Measurements from ENCODE around the gene REM2. TPM values are rescaled to one million over a fixed set of nuclear protein-coding genes. Genes with fewer than 3 reads are reported as not detected.

Gene REM2
- total and polyA plus RNA-seq, 4 donors = 0.08 to 0.14 (median 0.11) TPM; not detected in 1

DNA sequence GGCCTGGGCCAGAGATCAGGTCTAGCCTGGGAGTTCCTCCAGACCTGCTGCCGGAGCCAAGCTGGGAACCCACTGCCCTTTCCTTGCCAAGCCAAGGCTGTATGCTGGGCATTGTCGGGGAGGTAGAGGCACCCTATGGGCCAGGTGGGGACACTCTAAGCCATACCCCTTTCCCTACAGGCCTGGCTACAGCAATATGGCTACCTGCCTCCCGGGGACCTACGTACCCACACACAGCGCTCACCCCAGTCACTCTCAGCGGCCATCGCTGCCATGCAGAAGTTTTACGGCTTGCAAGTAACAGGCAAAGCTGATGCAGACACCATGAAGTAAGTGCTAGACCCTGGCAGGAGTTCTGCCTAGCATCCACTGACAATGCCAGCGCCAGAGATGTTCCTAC, 41.7 kb upstream of the REM2 start (continued):
- no peak for TF ChIP-seq YY1 (IDR thresholded peaks at IDR 0.05)

DNA sequence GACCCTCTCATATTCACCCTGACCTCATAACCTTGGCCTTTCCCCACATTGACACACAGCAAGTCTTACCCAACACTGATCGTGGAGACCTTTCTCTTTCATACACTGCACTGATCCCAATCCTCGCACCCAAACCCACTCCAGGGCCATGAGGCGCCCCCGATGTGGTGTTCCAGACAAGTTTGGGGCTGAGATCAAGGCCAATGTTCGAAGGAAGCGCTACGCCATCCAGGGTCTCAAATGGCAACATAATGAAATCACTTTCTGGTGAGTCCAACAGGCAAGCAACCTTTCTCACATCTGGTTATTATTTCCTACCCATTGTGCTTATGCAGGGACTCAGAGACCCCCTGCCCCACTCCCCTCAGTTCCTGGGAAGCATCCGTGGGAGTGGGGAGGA, 41.3 kb upstream of the REM2 start:
- TF ChIP-seq EGR1 (IDR thresholded peaks at IDR 0.05; ENCODE audit: low read depth in 2 of 2) = no peak
- TF ChIP-seq, protein P1, sequence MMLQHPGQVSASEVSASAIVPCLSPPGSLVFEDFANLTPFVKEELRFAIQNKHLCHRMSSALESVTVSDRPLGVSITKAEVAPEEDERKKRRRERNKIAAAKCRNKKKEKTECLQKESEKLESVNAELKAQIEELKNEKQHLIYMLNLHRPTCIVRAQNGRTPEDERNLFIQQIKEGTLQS (IDR thresholded peaks at IDR 0.05) = no peak
- no peak for TF ChIP-seq NR2F2 (IDR thresholded peaks at IDR 0.05)
- TF ChIP-seq, protein P2, sequence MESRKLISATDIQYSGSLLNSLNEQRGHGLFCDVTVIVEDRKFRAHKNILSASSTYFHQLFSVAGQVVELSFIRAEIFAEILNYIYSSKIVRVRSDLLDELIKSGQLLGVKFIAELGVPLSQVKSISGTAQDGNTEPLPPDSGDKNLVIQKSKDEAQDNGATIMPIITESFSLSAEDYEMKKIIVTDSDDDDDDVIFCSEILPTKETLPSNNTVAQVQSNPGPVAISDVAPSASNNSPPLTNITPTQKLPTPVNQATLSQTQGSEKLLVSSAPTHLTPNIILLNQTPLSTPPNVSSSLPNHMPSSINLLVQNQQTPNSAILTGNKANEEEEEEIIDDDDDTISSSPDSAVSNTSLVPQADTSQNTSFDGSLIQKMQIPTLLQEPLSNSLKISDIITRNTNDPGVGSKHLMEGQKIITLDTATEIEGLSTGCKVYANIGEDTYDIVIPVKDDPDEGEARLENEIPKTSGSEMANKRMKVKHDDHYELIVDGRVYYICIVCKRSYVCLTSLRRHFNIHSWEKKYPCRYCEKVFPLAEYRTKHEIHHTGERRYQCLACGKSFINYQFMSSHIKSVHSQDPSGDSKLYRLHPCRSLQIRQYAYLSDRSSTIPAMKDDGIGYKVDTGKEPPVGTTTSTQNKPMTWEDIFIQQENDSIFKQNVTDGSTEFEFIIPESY (IDR thresholded peaks at IDR 0.05) = no peak
- TF ChIP-seq, protein P3, sequence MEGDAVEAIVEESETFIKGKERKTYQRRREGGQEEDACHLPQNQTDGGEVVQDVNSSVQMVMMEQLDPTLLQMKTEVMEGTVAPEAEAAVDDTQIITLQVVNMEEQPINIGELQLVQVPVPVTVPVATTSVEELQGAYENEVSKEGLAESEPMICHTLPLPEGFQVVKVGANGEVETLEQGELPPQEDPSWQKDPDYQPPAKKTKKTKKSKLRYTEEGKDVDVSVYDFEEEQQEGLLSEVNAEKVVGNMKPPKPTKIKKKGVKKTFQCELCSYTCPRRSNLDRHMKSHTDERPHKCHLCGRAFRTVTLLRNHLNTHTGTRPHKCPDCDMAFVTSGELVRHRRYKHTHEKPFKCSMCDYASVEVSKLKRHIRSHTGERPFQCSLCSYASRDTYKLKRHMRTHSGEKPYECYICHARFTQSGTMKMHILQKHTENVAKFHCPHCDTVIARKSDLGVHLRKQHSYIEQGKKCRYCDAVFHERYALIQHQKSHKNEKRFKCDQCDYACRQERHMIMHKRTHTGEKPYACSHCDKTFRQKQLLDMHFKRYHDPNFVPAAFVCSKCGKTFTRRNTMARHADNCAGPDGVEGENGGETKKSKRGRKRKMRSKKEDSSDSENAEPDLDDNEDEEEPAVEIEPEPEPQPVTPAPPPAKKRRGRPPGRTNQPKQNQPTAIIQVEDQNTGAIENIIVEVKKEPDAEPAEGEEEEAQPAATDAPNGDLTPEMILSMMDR (IDR thresholded peaks at IDR 0.05; ENCODE audit: low read depth, low read length, missing input control) = no peak
- TF ChIP-seq HNF4G (IDR thresholded peaks at IDR 0.05) = no peak
- no peak overlapping the region for H3K4me3 ChIP-seq (ENCODE audit: low read depth in 1 of 3, low read length in 3 of 3)
- no peak overlapping the region for H3K27ac ChIP-seq (ENCODE audit: low read depth in 1 of 2, low read length in 2 of 2)
- H3K9ac ChIP-seq (ENCODE audit: low read depth in 1 of 2, low read length in 2 of 2) = no peak overlapping the region
- no peak for DNase-seq (ENCODE audit: low spot score)
- no peaks in the 10 kb centered on the region for H3K9me3 ChIP-seq (ENCODE audit: control insufficient read depth in 4 of 4, low read length in 3 of 4)
- peaks cover 0 to 9% (median 1%) of the 10 kb centered on the region in 4 donors for H3K4me1 ChIP-seq (ENCODE audit: control insufficient read depth in 4 of 4, insufficient read depth in 4 of 4, low read length in 3 of 4)
- peaks cover 2 to 12% (median 4%) of the 10 kb centered on the region in 4 donors for H3K36me3 ChIP-seq (ENCODE audit: control insufficient read depth in 4 of 4, insufficient read depth in 3 of 4, low read depth in 1 of 4, low read length in 3 of 4)
- no peaks in the 10 kb centered on the region for H3K27me3 ChIP-seq (ENCODE audit: control insufficient read depth in 4 of 4, insufficient read depth in 4 of 4, low read length in 3 of 4)
- WGBS = 96% methylated on average over 8 of the region's 8 CpGs

DNA sequence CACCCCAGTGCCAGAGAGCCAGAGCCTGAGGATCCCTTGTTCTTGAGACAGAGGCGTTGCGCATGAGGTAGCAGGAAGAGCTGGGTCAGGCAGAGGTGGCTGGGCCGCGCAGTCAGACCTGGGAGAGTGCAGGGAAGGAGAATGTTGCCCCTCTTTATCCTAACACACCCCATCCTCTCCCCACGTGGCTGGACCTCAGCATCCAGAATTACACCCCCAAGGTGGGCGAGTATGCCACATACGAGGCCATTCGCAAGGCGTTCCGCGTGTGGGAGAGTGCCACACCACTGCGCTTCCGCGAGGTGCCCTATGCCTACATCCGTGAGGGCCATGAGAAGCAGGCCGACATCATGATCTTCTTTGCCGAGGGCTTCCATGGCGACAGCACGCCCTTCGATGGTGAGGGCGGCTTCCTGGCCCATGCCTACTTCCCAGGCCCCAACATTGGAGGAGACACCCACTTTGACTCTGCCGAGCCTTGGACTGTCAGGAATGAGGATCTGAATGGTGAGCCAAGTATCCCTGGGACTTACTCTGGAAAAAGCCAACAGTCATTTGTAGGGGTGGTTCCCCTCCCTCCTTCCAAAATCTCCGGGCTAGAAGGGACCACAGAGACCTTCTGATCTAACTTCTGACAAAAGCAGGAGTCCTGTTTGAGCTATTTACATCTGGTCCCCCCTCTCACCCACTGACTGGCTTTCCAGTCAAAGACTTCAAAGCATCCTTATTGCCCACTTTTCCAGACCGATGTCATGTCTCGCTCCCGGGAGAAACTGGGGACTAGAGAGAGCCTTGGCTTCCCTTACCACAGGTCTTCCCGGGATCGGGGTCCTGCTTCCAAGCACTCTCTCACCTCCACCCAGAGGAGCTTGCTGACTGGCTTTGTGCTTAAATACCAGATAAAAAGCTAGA, 40.6 kb upstream of the REM2 start:
- Histone ChIP-seq H3K27me3 (ENCODE audit: control insufficient read depth in 4 of 4, insufficient read depth in 4 of 4, low read length in 3 of 4) (no peaks in the 10 kb centered on the region), H3K36me3 (ENCODE audit: control insufficient read depth in 4 of 4, insufficient read depth in 3 of 4, low read depth in 1 of 4, low read length in 3 of 4) (peaks cover 2 to 12% (median 4%) of the 10 kb centered on the region in 4 donors), H3K4me1 (ENCODE audit: control insufficient read depth in 4 of 4, insufficient read depth in 4 of 4, low read length in 3 of 4) (peaks cover 0 to 9% (median 0%) of the 10 kb centered on the region in 4 donors), H3K9ac (ENCODE audit: low read depth in 1 of 2, low read length in 2 of 2) (no peak overlapping the region), H3K27ac (ENCODE audit: low read depth in 1 of 2, low read length in 2 of 2) (no peak overlapping the region), H3K4me3 (ENCODE audit: low read depth in 1 of 3, low read length in 3 of 3) (no peak overlapping the region), H3K9me3 (ENCODE audit: control insufficient read depth in 4 of 4, low read length in 3 of 4) (no peaks in the 10 kb centered on the region)
- TF ChIP-seq JUND (IDR thresholded peaks at IDR 0.05) = no peak
- TF ChIP-seq, protein P1 (IDR thresholded peaks at IDR 0.05) = no peak
- DNase-seq (ENCODE audit: low spot score) = no peak
- WGBS = 94% methylated on average over 28 of the region's 28 CpGs

Data from liver (tissue), 9 donors.